HG02798 (cell line): ENCODE measurements around the gene IRF2.
A peak's percentile ranks its signal among the peaks of the same experiment; 100 is the strongest.
"Not testable (repeated sequence)": the region's sequence is repeated elsewhere in the genome, so short reads cannot be mapped to it uniquely, and the experiment has no call there.

ENCODE experiments used
- ATAC-seq: cut with Tn5 transposase; IDR thresholded peaks from one replicate; pipeline ENCODE4 v1.9.1; 2021; ENCODE audit warnings: mild to moderate bottlenecking; ENCODE audit not compliant: unreplicated experiment, poor library complexity

Gene IRF2

DNA sequence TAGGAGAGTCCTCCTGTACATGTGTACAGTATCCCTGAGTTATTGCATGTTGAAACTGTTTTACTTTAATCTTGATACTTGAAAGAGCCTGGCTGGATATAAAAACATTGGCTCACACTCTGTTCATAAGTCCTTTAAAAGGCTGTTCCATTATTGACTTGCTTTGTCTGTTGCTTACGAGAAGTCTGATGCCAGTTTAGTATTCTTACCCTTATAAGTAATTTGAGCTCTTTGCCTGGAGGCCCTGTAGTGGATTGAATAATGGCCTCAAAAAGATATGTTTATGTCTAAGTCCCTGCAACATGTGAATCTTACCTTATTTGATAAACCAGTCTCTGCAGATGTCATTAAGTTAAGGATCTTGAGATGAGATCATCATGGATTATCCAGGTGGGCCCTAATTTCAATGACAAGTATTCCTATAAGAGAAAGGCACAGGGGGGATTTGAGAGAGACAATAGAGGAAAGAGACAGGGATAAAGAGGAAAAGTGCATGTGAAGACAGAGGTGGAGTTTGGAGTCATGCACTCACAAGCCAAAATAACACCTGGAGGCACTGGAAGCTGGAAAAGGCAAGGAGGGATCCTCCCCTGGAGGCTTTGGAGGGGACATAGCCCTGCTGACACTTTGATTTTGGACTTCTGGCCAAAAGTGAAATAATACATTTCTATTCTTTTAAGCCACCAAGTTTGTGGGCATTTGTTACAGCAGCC is 98.1 kb downstream of the IRF2 start:
- no peak for ATAC-seq

DNA sequence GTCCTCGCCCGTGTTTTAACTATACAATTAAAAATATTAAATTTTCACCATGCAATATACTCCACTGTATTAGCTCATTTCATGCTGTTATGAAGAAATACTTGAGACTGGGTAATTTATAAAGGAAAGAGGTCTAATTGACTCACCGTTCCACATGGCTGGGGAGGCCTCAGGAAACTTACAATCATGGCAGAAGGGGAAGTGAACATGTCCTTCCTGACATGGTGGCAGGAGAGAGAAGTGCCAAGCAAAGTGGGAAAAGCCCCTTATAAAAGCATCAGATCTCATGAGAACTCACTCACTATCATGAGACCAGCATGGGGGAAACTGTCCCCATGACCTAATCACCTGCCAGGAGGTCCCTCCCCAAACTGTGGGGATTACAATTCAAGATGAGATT is 98.7 kb downstream of the IRF2 start:
- ATAC-seq = not testable (repeated sequence)

DNA sequence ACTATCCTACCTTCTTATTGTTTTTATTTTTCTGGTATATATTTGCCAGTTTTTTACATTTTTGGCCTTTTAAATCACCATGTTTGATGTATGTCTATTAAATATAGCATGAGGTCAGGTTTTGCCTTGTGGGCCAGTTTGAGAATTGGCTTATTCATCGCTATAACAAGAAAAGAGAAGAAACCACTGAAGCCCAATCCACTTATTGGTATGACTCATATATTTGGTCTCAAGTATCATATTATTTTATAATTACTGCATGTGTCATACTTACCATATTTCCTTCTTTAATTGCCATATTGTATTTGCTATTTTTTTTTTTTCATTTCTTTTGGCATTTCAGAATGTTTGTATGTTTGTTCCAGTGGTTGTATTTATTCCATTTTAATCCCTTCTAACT is 99.3 kb downstream of the IRF2 start:
- ATAC-seq = no peak

DNA sequence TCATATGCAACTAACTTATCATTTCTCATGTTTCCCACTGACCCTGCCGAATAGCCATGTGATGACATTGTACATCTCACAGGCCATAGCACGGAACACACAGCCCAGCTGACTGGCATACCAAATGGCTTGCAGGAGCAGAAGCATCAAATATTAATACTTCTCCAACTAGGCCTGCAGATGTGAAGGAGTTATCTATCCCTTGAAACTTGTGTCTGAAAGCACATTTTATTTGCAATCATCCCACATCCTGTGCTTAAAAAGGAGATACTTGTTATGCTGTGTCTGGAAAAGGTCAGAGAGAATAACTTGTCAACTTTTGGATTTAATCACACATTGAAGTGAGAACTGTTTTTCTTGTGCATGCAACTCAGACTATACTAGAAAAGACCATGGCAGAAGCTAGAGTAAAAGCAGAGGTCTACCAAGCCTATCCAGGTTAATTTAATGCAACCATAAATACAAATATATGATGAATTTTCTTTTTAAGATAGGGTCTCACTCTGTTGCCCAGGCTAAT is 100.4 kb downstream of the IRF2 start:
- no peak for ATAC-seq

DNA sequence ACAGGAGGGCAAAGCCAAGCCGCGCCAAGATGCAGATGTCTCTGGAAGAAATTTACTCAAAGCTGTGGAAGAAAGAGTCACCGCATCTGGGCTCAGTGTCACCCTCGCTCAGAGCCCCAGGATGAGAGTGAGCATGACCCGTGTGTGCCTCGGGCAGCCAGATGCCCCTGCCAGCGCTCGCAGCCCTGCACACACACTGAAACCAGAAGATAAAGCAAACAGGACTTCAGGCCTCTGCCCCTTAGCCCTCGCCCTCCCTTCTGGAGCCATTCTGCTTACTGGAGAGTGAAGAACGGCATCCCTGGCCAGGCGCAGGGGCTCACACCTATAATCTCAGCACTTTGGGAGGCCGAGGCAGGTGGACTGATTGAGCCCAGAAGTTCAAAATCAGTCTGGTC is 103.0 kb downstream of the IRF2 start:
- ATAC-seq = no peak

DNA sequence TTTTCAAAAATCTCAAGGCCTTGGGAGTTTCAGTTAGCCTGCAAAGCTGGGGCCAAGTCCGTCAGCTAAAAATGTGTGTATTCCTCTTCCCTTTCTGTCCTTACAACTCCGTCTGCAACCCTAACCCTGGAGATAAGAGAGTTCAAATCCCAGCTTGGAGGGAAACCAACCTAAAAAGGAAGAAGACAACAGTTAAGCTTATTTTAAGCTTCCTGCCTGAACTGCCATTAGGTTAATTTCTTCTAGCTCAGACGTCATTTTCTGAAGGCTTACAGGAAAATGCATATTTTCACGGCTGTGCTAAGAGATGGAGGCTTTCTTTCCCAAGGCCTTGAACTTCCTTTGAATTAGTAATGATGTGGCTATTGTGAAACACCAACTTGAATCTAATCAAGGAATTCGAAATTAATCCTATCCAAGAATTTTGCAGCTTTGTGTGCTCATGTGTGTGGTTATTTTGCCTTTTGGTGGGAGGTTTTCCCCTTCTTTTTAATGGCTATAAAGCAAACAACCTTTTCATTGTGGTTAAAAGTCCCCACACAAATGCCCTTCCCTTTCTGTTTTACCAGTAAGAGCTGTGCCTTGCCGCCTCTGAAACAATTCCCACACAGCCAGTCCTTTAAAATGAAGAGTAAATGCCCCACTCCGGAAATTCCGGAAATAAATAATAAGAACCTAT is 103.5 kb downstream of the IRF2 start:
- no peak for ATAC-seq

DNA sequence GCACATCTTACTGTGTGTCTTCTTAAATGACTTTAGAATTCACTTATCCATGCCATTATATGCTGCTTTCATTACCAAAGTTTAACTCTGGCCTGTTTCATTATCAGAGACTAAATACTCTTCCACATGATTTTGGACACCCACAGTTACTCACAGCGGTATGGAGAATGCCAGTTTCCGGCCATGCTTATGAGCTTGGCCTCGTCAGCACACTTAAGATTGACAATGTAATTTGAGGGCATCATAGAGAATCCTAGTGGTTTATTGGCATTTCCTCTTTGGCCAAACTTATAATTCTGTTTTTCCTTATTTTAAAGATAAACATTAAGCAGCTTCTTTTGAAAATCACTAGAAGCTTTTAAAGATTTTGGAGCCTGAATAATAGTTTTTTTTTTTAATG is 104.5 kb downstream of the IRF2 start:
- no peak for ATAC-seq

DNA sequence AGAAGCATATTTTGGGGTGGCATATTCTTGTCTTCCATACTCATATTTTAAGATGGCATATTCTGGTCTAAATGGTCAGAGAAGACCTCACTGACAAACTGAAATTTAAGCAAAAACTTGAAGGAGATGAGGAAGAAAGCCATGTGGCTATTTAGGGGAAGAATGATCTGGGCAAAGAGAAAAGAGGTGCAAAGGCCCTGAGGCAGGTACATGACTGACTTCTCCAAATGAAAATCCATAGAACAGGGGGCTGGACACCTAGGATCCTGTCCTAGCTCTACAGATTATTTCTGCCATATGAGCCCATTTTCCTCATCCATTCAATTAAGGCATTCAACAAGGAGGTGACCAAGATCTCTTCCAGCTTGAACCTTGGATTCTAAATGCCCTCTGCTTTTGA is 105.6 kb downstream of the IRF2 start:
- ATAC-seq = no peak

DNA sequence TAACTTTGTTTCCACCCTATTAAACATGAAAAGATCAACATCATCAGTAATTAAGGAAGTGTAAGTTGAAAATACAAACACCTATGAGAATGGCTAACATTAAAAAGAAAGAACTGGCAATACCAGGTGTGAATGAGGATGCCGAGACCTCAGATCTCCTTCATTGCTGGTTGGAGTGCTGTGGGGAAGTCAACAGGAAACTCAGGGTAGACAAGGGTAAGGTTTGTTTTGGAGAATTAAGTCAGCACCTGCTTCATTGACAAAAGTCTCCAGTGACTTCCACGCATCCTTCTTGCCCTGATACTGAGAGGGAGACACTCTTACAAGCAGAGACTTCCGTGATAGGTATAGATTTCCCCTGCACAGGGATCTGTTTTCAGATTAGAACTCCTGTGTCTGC is 106.1 kb downstream of the IRF2 start:
- ATAC-seq = no peak

DNA sequence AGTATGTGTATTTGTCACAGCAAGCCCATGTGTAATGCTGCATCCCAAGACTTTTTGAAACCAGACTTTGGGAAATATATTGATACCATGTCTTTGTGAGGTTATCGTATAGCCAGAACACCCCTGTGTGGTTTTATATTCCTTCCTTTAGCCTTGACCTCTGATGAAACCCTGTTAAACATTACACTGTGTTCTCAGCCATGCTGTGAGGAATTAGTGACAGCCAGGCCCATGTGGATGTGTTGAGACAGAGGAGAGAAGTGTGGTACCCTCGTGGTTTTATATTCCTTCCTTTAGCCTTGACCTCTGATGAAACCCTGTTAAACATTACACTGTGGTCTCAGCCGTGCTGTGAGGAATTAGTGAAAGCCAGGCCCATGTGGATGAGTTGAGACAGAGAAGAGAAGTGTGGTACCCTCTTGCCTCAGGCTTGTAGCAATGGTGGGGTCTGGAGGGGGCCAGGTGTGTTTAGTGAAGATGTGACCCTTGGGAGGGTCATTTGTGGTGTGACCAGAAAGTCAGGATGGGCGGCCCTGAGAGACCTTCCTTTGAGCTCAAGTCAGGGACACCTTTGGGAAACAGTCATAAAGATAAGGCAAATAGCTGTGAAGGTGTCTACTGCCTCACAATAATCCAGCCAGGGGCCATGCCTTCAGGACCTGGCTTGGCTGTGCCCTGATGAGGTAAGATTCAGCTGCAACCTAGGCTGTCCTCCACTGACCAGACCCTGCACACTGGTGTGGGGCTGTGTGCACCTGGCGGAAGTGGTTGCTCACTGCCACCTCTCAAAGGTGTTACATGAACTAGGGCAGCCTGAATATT is 110.0 kb downstream of the IRF2 start:
- ATAC-seq = peak; percentile 63

DNA sequence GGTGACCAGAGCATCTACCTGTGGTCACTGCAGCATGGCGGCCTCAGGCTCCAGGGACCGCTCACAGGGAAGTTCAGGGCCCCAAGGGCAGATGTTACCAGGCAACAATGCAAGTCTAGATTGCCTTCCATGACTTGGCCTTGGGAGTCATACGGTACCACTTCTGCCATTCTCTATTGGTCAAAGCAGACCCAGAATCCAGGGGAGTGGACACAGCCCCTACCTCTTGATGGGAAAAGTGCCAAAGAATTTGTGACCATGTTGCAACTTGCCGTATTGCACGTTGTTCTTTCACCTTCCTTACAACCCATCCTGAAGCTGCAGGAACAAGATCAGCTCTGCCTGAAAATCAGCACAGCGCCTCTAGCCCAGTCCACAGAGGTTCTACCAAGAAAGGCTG is 111.1 kb downstream of the IRF2 start:
- no peak for ATAC-seq

DNA sequence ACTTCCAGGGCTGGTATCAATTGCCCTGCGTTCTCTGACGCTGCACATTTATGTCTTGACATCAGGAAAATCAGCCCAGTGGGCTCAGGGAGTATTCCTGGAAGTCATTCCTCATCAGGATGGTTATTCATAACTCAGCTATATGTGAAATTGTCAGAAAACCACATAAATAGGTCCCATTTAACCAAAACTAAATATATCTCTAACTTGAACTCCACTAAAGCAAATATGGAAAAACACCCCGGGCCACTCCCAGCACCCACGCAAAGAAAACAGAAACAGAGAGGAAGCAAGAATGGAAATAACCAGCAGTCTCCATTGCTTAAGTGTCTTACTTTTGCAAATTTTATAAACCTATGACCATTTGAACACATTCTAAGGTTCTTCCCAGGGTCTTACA is 112.0 kb downstream of the IRF2 start:
- ATAC-seq = no peak

DNA sequence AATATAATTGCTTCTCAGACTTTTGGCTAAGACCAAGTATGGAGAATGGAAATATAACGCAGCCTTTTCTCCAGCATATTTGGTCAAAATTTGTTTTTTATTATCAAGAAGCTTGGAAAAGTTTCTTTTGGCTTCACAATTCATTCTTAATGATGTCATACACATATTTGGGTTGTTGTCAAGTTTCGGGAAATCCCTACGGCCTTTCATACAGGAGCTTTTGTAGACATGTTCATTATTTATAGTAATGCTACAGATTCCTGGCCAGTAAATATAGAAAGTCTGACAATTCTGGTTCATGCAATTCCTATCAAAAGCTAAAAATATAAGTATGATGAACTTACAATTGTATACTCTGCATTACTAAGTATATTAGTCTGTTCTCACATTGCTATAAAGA is 112.9 kb downstream of the IRF2 start:
- no peak for ATAC-seq

DNA sequence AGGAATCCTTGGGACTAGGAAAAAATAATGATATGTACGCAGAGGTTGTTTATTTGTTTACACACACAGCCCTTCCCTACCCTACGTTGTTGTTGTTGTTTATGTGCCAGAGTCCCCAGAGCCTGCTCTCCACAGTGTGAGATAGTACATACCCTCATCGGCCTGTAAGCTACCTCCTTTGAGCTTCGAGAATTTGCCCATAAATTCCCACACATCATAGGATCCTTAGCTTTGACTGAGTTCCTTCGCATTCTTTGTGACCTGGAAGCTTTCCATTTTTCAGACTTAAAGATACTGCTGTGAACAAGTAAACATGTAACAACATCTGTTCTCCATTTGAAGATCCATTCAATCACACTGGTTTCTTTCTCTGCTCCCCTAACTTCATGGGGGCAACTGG is 114.5 kb downstream of the IRF2 start:
- ATAC-seq = no peak

DNA sequence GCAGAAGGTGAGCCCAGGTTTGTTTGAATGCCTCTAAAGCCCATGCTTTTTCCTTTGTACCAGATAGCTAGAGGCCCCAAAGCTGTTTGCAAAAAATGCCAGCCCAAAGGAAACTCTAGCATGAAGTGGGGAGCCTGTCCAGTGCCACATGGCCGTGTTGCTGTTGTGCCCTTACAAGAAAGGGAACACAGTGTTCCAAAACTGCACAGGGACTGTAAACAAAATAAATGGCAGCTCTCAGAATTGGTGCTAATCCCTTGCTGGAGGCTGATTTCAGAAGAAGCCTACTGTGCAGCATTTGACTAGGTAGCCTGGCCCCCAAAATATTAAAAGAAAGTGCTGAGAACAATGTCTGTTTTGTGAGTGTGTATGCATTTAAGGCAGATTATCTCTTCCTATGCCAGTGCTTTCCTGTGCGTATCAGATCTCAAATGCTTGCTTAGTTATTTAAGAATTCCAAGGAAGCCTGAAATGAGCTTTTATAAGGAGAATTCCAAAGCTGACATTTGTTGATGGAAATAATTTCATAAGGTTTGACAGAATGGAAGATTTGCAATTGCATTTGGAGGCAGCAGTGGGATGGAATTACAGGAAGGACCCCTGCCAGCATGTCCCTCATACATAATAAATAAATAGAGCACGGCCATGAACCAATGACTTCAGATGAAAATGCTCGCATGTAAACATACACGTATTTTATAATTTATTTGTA is 115.7 kb downstream of the IRF2 start:
- ATAC-seq = no peak

DNA sequence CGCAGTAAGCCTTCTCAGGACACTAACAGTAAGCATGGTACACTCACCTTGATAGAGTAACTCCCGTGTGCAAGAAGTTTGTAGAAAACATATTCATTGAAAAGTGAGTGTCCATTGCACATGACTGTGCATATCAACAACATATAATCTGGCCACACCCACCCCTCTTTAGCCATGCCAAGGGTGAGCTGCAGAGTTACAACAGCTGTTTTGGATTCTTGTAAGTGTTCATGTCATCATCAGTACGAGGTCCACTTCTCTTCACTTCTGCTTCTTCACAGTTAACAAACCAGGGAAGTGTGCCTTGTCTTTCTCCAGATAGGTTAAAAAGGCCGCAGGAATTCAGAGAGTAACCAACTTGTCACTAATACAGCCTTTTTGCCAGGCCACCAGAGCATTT is 116.6 kb downstream of the IRF2 start:
- no peak for ATAC-seq

DNA sequence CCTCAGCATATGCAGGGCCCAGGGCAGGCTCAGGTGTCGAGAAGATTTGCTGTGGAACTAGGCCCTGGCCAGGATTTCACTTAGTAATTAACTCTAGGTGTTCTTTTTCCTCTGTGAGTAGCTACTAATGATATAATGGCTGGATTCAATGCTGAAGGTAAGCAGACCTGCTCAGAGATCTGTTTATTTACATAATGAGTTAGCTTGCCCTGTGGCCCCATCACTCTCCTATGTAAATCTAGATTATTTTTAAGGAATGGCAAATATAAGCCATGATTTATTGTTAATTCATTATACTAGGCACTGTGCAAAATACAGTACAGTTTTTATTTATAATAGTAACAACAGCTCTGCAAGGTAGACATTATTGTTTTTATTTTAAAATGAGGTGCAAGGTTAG is 117.2 kb downstream of the IRF2 start:
- ATAC-seq = no peak

DNA sequence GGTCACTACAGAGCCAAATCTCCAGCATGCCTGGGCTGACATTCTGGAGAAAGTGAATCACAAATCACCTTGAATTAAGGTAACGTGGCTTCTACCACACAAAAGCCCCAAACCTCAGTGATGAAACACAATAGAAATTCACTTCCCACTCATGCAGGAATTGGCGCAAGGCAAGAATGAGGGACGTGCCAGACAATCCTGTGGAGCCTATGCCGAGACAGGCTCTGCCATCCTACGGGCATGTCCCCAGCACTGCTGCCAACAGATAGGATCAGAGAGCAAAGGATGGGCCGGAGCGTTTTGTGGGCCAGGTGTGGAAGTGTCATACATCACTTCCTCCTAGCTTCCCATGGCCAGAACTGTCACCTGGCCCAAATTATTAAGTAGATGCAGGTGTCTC is 118.0 kb downstream of the IRF2 start:
- ATAC-seq = no peak

DNA sequence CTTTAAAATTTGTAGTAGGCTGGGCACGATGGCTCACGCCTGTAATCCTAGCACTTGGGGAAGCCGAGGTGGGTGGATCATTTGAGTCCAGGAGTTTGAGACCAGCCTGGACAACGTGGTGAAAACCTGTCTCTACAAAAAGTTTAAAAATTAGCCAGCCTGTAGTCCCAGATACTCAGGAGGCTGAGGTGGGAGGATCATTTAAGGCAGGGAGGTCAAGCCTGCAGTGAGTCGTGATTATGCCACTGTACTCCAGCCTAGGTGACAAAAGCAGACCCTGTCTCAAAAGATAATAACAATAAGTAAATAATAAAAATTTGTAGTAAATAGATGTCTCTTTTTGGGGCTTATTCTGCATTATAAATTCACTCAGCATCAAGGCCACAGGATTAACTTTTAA is 118.5 kb downstream of the IRF2 start:
- ATAC-seq = no peak

DNA sequence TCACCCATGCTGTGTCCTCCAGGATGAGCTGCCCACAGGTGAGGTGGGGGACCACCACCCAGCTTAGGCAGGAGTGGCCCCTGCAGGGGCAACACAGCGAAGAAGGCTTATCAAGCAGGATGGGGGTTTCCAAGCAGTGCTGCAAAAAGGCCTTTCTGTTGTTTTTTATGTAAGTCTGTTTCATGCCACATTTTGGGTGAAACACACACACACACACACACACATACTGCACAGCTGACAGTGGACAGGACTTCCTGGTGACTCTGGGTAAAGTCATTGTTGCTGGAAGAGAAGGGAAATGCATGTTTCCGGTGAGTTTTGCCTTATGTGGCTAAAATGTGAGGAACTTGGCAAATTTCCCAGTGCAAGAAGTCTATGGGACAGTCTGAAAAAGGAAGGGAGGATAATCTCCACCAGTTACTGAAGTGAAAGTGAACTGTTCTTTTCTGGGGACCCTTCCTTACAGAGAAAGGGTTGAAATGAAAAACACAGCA is 119.2 kb downstream of the IRF2 start:
- no peak for ATAC-seq
